Measurements from ENCODE around the gene TRIO. TPM values are rescaled to one million over a fixed set of nuclear protein-coding genes. Genes with fewer than 3 reads are reported as not detected.

TRIO gene
- total RNA-seq, 2 experiments from 2014 or later = 3.7 to 4.2 TPM

DNA sequence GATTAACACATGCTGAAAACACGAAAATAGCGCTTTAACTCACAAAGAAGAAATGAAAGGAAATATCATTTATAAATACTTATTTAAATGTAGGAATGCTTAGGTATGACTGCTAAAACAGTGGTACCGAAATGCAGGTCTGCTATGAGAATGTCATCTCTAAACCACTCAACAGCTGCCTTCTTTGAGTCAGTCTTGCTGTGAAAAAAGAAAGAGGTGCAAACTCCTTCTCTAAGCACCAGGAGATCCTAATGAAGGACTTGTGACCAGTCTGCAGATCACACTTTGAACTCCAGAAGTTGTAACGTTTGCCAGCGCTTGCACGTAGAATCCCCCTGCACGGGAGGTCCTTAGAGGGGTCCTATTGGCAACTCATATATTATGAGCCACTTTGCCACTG lies 86.6 kb downstream of the TRIO start:
- ChIA-PET CTCF (no interaction called here), POLR2A (no interaction called here)
- DNase-seq = no peak
- Mint-ChIP-seq H3K27ac (no peak overlapping the region), H3K4me3 (no peak overlapping the region), H3K4me1 (peaks cover 1% of the 10 kb centered on the region), H3K27me3 (no peaks in the 10 kb centered on the region), H3K36me3 (ENCODE audit: low read depth) (no peaks in the 10 kb centered on the region), H3K9me3 (no peaks in the 10 kb centered on the region)

DNA sequence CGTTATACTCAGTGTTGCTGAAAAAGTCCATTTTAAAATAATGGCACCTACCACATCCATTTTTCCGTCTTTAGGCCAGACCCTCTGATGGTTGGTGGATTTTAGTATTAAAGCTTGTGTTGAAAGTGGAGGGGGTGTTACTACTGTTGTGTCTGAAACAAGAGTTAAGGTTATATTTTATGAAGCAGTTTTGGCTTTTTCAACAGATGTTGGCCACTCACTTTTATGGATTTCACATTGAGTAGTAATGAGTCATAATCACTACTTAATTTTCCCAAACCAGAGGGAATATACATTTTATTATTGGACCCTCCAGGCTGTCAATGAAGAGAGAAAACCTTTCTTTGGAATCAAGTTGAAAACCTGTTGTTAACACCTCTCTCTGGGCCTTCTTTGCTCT lies 88.0 kb downstream of the TRIO start:
- H3K36me3 Mint-ChIP-seq (ENCODE audit: low read depth) = no peaks in the 10 kb centered on the region
- no peak overlapping the region for H3K4me3 Mint-ChIP-seq
- no peak overlapping the region for H3K27ac Mint-ChIP-seq
- CTCF ChIA-PET = no interaction called here
- DNase-seq = no peak
- no peaks in the 10 kb centered on the region for H3K9me3 Mint-ChIP-seq
- POLR2A ChIA-PET = no interaction called here
- H3K27me3 Mint-ChIP-seq = peaks cover 3% of the 10 kb centered on the region
- H3K4me1 Mint-ChIP-seq = no peaks in the 10 kb centered on the region

GRCh38 chr5:14231890-14232289 lies 88.7 kb downstream of the TRIO start:
- Mint-ChIP-seq H3K4me3 (no peak overlapping the region), H3K36me3 (ENCODE audit: low read depth) (no peaks in the 10 kb centered on the region)
- POLR2A ChIA-PET = no interaction called here

DNA sequence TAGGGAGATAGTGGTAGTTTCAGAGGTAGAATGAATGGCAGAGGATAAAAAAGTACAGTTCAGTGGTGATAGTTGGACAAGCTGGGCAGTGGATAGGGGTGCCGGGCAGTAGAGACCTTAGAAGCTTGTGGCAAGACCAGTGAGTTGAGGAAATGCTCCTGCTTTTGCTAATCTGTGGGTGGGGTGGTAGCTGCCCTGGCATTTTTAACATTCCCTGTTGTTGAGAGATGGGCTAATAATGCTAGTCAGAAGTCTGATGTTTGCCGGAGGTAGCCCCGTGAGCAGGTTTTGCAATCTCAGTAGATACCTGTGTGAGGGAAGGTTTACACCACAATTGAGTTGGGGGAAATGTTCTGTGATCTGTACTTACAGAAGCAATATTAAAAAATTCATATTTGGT lies 91.1 kb downstream of the TRIO start:
- H3K4me3 Mint-ChIP-seq = no peak overlapping the region
- CTCF ChIA-PET = interaction anchor here (0.8 kb wide), 1 partner anchor 9 kb away, joined by 3 read pairs; no protein-coding TSS in a partner anchor
- no peak for DNase-seq
- H3K27ac Mint-ChIP-seq = no peak overlapping the region
- H3K9me3 Mint-ChIP-seq = no peaks in the 10 kb centered on the region
- H3K4me1 Mint-ChIP-seq = no peaks in the 10 kb centered on the region
- H3K27me3 Mint-ChIP-seq = peaks cover 3% of the 10 kb centered on the region
- H3K36me3 Mint-ChIP-seq (ENCODE audit: low read depth) = no peaks in the 10 kb centered on the region
- POLR2A ChIA-PET = no interaction called here

More at GRCh38 chr5:14231890-14232289, 88.7 kb downstream of the TRIO start:
- H3K27me3 Mint-ChIP-seq = peaks cover 3% of the 10 kb centered on the region
- H3K9me3 Mint-ChIP-seq = no peaks in the 10 kb centered on the region
- CTCF ChIA-PET = no interaction called here
- no peaks in the 10 kb centered on the region for H3K4me1 Mint-ChIP-seq
- no peak overlapping the region for H3K27ac Mint-ChIP-seq
- DNase-seq = no peak

DNA sequence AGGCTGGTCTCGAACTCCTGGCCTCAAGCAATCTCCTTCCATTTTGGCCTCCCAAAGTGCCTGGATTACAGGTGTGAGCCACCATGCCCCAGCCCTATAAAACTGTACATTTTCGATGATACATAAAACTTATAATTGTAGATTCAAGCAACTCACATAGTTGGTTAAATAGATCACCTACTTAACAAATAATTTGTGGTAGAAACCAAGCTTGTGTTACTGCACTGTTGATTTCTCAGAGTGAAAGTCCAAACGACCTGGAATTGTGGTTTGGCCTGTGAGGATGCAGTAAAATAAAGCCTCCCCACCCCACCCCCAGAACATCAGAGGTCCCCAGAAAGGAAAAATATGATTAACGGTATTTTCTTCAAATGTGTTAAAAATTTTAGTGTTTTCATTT lies 92.7 kb downstream of the TRIO start:
- Mint-ChIP-seq H3K27me3 (peaks cover 6% of the 10 kb centered on the region), H3K36me3 (ENCODE audit: low read depth) (no peaks in the 10 kb centered on the region), H3K4me3 (no peak overlapping the region), H3K4me1 (no peaks in the 10 kb centered on the region), H3K9me3 (no peaks in the 10 kb centered on the region), H3K27ac (no peak overlapping the region)
- no peak for DNase-seq
- ChIA-PET CTCF (no interaction called here), POLR2A (no interaction called here)

DNA sequence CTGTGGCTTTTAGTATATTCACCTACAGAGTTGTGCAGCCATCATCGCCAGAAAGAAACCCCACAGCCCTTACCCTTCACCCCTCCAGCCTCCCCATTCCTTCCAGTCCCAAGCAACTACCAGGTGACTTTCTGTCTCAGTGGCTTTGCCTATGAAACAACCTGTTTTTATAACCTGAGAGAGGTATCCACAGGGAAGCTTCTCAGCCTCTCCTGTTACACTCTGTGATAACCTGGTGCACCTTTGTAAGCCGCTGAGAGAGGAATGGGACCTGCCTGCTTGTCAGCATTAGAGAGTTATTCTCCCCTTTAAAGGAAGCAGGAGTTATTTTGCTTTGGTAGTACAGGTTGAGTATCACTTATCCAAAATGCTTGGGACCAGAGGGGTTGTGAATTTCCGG lies 93.6 kb downstream of the TRIO start:
- Mint-ChIP-seq H3K27ac (no peak overlapping the region), H3K4me1 (no peaks in the 10 kb centered on the region), H3K4me3 (no peak overlapping the region), H3K9me3 (no peaks in the 10 kb centered on the region), H3K27me3 (peaks cover 8% of the 10 kb centered on the region), H3K36me3 (ENCODE audit: low read depth) (no peaks in the 10 kb centered on the region)
- ChIA-PET POLR2A (no interaction called here), CTCF (no interaction called here)
- DNase-seq = no peak

DNA sequence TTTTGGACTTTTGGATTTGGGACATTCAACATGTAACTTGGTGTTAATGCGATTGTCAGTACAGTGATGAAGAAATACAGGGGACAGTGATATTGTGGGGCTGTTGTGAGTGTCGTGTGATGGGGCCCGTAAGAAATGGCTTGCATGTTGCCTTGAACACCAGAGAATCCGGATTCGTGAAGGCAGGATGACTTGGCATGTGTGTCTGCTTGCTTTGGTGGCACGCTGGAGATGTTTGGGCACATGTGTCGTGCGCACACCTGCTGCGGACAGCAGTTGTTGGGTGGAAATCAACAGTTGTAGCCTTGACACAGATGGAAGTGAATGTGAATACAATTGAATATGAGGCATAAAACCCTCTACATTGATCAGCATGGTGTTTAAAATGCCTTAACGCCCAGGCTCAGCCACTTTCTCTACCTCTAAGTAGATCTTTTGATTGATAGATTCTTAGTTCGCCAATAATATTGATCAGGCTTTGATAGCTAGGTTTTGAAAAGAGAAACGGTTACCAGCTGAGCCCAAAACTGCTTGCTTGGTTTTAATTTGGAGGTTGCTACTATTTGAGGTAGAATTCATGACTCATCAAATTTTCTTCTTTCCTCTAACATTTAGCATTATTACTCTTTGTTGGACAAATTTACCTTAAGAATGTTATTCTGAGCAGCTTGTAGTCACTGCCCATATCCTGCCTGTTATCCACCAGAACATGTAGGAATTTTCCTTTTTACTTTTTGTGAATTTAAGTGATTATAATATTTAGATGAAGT lies 94.4 kb downstream of the TRIO start:
- Mint-ChIP-seq H3K4me3 (no peak overlapping the region), H3K27ac (no peak overlapping the region), H3K4me1 (no peaks in the 10 kb centered on the region), H3K9me3 (no peaks in the 10 kb centered on the region), H3K36me3 (ENCODE audit: low read depth) (no peaks in the 10 kb centered on the region), H3K27me3 (peaks cover 8% of the 10 kb centered on the region)
- POLR2A ChIA-PET = no interaction called here
- no peak for DNase-seq
- CTCF ChIA-PET = no interaction called here

- no peak for DNase-seq
- Mint-ChIP-seq H3K4me1 (no peaks in the 10 kb centered on the region), H3K27me3 (peaks cover 8% of the 10 kb centered on the region), H3K27ac (no peak overlapping the region), H3K36me3 (ENCODE audit: low read depth) (no peaks in the 10 kb centered on the region), H3K9me3 (no peaks in the 10 kb centered on the region), H3K4me3 (no peak overlapping the region)
- ChIA-PET CTCF (no interaction called here), POLR2A (no interaction called here)
Observed at GRCh38 chr5:14238272-14238671, 95.1 kb downstream of the TRIO start.

DNA sequence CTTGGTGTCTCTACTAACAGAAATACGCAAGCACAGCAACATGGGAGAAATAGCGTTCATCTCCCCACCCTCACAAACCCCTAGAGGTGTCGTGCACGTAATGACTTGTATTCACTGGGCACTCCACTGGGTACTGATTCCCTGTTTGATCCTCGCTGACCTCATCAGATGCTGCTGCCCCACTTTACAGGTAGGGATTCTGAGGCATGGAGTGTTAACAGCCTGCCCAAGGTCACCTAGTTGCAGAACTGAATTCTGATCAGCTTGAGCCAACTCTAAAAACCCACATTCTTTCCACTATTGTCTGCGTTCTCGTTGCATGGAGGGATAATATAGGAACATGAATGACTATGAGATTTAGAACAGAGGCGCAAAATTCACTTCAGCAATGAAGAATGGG lies 96.3 kb downstream of the TRIO start:
- Mint-ChIP-seq H3K27me3 (peaks cover 8% of the 10 kb centered on the region), H3K9me3 (no peaks in the 10 kb centered on the region), H3K27ac (no peak overlapping the region), H3K4me3 (no peak overlapping the region), H3K36me3 (ENCODE audit: low read depth) (no peaks in the 10 kb centered on the region), H3K4me1 (no peaks in the 10 kb centered on the region)
- DNase-seq = no peak
- ChIA-PET POLR2A (no interaction called here), CTCF (no interaction called here)

DNA sequence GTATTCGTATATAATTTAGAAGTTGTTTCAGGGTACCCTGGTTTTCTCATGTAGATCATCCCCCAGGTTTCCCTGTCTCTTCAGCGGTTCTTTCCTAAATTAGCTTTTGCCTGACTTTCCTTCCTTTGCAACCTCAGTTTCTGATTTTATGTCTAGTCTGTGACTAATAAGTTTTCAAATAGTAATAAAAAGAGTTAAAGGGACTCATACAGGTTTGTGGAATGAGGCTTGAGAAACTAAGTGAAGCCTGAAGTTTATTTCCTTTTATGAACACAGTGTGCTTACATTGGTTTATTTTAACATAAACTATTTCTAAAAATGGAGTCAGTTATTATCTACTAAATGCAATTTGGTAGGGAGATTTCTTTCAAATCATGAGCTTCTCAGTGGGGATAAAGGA lies 96.8 kb downstream of the TRIO start:
- ChIA-PET POLR2A (no interaction called here), CTCF (no interaction called here)
- no peak for DNase-seq
- no peak overlapping the region for H3K4me3 Mint-ChIP-seq
- peaks cover 8% of the 10 kb centered on the region for H3K27me3 Mint-ChIP-seq
- H3K36me3 Mint-ChIP-seq (ENCODE audit: low read depth) = no peaks in the 10 kb centered on the region
- H3K9me3 Mint-ChIP-seq = no peaks in the 10 kb centered on the region
- H3K27ac Mint-ChIP-seq = no peak overlapping the region
- no peaks in the 10 kb centered on the region for H3K4me1 Mint-ChIP-seq

GRCh38 chr5:14240359-14240758 lies 97.2 kb downstream of the TRIO start:
- H3K27me3 Mint-ChIP-seq = peaks cover 7% of the 10 kb centered on the region

DNA sequence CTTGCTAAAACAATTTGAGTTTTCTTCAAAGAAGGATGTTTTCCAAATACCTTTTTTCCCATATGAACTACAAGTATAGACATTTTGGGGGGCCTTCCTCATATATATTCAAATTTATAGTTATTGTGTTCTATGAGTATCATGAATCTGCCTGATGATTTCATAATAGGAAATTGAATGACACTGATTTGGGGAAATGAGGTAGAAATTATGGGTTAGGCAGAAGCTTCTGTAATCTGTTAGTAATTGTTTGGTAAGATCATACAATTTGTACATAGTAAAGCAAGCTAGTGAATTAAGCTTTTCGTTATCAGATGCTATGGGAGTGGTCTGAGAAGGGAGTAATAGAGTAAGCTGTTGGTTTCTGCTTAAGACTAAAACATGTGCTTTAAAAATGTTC lies 98.0 kb downstream of the TRIO start:
- ChIA-PET POLR2A (no interaction called here), CTCF (no interaction called here)

More at GRCh38 chr5:14240359-14240758, 97.2 kb downstream of the TRIO start:
- Mint-ChIP-seq H3K27ac (no peak overlapping the region), H3K36me3 (ENCODE audit: low read depth) (no peaks in the 10 kb centered on the region), H3K9me3 (no peaks in the 10 kb centered on the region), H3K4me1 (no peaks in the 10 kb centered on the region), H3K4me3 (no peak overlapping the region)
- POLR2A ChIA-PET = no interaction called here
- DNase-seq = no peak
- CTCF ChIA-PET = no interaction called here

DNA sequence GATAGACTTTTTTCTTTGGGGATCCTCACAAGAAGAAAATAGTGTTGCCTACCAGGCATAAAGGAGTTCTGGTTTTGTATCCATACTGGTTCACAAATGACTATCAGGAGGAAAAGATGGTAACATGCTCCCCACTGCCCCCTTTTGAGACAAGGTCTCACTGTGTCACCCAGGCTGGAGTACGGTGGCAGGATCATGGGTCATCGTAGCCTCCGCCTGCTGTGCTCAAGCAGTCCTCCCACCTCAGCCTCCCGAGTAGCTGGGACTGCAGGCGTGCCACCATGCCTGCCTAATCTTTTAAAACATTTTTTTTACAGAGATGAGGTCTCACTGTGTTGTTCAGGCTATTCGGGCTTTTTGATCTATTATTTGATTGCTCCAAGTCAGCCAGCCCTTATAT lies 99.3 kb downstream of the TRIO start:
- H3K27ac Mint-ChIP-seq = no peak overlapping the region
- DNase-seq = no peak
- H3K4me1 Mint-ChIP-seq = no peaks in the 10 kb centered on the region
- peaks cover 5% of the 10 kb centered on the region for H3K27me3 Mint-ChIP-seq
- CTCF ChIA-PET = interaction anchor here (0.9 kb wide), 1 partner anchor 9 kb away, joined by 3 read pairs; no protein-coding TSS in a partner anchor
- POLR2A ChIA-PET = no interaction called here
- no peaks in the 10 kb centered on the region for H3K9me3 Mint-ChIP-seq
- no peak overlapping the region for H3K4me3 Mint-ChIP-seq
- H3K36me3 Mint-ChIP-seq (ENCODE audit: low read depth) = no peaks in the 10 kb centered on the region

More for the DNA sequence above, 98.0 kb downstream of the TRIO start:
- Mint-ChIP-seq H3K36me3 (ENCODE audit: low read depth) (no peaks in the 10 kb centered on the region), H3K9me3 (no peaks in the 10 kb centered on the region), H3K4me1 (no peaks in the 10 kb centered on the region), H3K27me3 (peaks cover 5% of the 10 kb centered on the region), H3K27ac (no peak overlapping the region), H3K4me3 (no peak overlapping the region)
- DNase-seq = no peak

- ChIA-PET CTCF (interaction anchor here (0.9 kb wide), 1 partner anchor 9 kb away, joined by 3 read pairs; no protein-coding TSS in a partner anchor), POLR2A (no interaction called here)
- Mint-ChIP-seq H3K4me1 (no peaks in the 10 kb centered on the region), H3K27ac (no peak overlapping the region), H3K4me3 (no peak overlapping the region), H3K9me3 (no peaks in the 10 kb centered on the region), H3K36me3 (ENCODE audit: low read depth) (no peaks in the 10 kb centered on the region), H3K27me3 (peaks cover 5% of the 10 kb centered on the region)
- DNase-seq = no peak
Observed at GRCh38 chr5:14242871-14243383, 99.8 kb downstream of the TRIO start.
